Tongue (tissue), 2 donors: ENCODE data around the gene TMC3. TPM values are rescaled to one million over a fixed set of nuclear protein-coding genes. Genes with fewer than 3 reads are reported as not detected.
"Not testable (repeated sequence)": the region's sequence is repeated elsewhere in the genome, so short reads cannot be mapped to it uniquely, and the experiment has no call there.

Experiments
- DNase-seq: peaks from one replicate; pipeline ENCODE4 v3.0.0-alpha.2; 2015
- total RNA-seq: library from RNA; depleted of rRNA; stranded (reverse); fragments of >200 nt; gene quantifications from one replicate; pipeline ENCODE4 v1.2.3, GENCODE V29; 2014

TMC3 gene
- total RNA-seq, 1 donor from 2014 or later: not detected

DNA sequence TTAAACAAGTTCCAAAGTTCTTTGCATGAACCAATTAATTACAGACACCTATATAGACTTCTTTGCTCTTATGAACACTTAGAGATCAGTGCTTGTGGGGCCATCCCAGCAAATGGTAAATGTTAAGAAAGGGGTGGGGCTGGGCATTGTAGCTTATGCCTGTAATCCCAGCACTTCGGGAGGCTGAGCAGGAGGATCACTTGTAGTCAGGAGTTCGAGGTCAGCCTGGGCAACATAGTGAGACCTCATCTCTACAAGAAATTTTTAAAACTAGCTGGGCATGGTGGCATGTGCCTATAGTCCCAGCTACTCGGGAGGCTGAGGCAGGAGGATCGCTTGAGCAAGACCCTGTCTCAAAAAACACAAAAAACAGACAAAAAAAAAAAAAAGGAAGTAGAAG, 30.6 kb downstream of the TMC3 start:
- no peak for DNase-seq

- DNase-seq: no peak
Measured at GRCh38 chr15:81341351-81341750, 32.7 kb downstream of the TMC3 start.

DNA sequence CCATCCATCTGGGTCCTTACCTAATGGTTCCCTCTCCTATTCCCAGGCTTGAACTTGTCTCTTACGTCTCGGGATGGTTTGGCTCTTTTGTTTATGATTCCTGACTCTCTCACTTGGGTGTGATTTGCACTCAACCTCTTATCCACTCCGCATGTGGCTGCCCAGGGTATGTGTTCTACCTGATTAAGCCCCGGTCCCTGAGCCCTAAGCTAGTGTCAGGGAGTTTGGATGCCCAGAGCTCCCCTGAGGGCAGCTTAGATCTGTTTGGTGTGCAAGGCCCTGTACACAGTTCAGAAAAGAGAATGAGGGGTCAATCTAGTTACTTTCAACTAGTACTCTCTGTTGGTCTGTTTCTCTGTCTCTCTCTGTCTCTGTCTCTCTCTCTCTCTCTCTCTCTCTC, 34.2 kb downstream of the TMC3 start:
- no peak for DNase-seq

DNA sequence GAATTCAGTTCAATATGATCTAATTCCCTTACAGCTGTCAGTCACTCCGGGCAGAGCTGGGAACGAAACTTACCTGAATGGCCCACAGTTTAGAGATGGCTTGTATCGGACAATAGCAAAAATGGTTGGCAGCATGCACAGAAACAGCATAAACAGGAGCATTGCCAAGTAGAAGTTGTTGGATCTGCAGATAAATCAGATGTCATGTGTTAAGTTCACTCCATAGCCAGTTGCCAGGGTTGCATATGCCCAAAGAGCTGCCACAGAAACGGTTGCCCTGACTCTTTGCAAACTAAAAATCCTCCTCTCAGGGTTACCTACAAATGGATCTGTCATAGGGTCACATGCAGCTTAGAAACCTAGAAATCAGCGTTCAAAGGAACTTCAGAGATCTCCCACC, 34.7 kb downstream of the TMC3 start:
- no peak for DNase-seq

- peak; percentile 28 for DNase-seq
Measured at GRCh38 chr15:81338170-81339007, 35.6 kb downstream of the TMC3 start.

- DNase-seq: no peak
Measured at GRCh38 chr15:81337713-81338157, 36.3 kb downstream of the TMC3 start.

- DNase-seq: no peak
Measured at GRCh38 chr15:81337241-81337640, 36.8 kb downstream of the TMC3 start.

- DNase-seq: no peak
Measured at GRCh38 chr15:81336568-81336967, 37.4 kb downstream of the TMC3 start.

DNA sequence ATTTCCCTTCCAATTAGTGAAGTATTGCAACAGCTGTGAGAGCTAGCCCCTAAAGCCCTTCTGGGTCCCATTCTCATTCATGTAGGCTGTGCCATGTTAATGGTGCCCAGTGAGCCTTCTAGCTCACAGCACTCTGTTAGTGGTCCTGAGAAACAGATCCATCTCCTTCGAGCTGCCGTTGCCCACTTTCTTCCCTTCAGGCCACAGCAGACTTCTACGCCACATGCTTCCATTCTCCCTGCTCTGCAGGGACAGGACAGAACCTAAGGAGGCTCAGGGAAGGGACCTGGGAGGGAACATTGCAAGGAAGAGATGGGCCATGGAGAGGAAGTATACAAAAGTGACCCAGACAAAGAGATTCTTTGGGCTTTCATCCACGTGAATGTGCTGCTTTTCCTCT, 38.4 kb downstream of the TMC3 start:
- DNase-seq: no peak

DNA sequence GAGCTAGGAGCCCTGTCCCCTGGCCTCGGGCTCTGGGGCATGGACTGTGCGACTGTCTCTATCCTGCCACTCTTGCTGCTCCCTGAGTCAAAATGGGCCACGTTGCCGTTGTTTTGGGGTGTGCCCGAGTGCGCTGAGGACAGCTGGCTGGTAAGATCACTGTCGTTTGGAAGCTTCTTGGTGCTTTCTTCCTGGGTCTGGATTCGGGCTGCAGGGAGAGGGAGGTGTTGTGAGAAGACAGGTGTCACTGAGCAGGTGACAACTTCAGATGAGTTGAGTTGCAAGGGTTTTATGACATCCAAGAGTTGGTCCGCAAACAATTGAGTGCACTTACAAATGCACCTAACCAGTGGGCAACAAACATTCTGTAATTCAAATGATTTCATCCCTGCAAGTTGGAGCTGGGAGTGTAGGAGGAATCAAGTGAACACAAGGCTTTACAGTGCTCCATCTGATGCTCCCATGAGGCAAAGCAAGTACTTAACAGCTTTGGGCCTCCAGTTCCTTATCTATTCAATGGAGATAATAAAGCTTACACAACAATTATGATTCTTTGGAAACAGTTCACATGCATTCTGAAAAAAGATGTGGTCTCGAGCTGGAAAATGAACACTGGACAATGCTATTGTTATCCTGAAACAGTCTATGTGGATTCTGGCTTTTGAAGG, 39.1 kb downstream of the TMC3 start:
- no peak for DNase-seq

DNA sequence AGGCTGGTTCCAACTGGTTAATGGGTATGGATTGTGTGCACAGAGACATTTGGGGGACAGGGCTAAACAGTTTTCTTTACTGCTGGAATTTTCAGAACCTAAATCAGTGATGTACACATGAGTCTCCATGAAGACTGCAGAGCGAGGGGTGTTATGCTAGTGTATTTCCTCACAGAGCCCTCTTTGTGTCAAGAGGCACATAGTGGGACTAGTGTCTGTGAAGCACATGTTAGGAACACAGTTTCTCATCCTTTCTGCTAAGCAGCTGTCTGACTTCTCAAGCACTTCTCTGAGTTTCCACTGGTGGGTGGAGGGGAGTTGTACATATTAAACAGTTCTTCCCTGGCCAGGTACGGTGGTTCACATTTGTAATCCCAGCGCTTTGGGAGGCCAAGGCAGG, 40.6 kb downstream of the TMC3 start:
- no peak for DNase-seq

DNA sequence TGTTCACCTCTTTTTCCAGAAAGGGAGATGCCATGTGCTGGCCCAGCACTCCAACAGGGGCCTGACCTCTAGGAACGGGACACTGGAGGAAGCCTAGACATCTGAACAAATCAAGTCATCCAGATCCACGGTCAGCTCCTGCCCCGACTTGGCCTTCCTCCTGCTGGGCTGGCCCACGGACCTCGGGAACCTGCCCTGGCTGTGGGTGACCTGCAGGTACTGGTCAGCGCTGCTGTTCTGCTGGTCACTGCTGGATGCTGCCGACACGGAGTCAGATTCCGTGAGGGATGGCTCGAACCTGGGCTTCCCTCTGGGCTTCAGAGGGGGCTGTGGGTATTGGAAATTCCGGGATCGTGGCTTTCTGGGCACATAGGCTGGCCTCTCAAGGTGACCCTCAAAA, 41.7 kb downstream of the TMC3 start:
- no peak for DNase-seq

GRCh38 chr15:81331600-81331999, 42.4 kb downstream of the TMC3 start:
- no peak for DNase-seq

- DNase-seq: not testable (repeated sequence)
Measured at GRCh38 chr15:81331141-81331540, 42.9 kb downstream of the TMC3 start.

DNA sequence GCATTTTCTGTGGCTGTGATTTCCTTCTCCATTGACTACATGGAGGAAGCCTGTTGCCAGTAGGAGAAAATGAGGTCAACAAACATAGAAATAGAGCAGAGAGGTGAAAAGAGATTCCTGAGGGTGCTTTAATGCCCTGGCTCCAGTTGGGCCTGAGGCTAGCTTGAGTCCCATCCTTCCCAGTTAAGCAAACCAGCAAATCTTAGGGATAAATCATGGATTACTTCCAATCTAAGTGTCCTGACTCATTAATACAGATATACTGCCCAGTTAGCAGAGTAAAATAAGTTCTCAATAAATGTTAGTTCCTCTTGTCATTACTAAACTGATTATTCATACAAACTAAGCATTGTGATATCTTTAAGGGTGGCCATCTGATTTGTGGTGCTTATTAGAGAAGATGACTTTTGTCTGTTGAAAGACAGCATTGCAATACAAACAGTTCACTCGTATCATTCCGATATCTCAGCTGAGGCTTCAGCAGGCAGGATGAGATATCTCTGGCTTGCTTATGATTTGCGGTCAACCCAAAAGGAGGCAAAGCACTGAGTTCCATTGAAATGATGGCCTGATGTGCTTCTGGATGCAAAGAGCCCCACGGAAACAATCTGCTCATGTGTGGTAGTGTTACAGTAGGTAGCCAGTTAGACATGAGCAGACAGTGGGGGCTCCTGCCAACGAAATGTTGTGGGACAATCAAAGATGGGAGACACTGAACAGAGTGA, 43.5 kb downstream of the TMC3 start:
- DNase-seq: no peak

GRCh38 chr15:81329446-81329845, 44.6 kb downstream of the TMC3 start:
- no peak for DNase-seq

GRCh38 chr15:81327516-81327915, 46.5 kb downstream of the TMC3 start:
- DNase-seq: no peak

- no peak for DNase-seq
Measured at GRCh38 chr15:81326466-81327212, 47.4 kb downstream of the TMC3 start.

- peak; percentile 99 for DNase-seq
Measured at GRCh38 chr15:81323944-81324881, 49.8 kb downstream of the TMC3 start, which contains the start of gene STARD5. Gene STARD5 (minus strand): TSS chr15:81324141. CDS start chr15:81324099, 42 bp downstream.

- DNase-seq: no peak
Measured at GRCh38 chr15:81323559-81323943, 50.5 kb downstream of the TMC3 start.

DNA sequence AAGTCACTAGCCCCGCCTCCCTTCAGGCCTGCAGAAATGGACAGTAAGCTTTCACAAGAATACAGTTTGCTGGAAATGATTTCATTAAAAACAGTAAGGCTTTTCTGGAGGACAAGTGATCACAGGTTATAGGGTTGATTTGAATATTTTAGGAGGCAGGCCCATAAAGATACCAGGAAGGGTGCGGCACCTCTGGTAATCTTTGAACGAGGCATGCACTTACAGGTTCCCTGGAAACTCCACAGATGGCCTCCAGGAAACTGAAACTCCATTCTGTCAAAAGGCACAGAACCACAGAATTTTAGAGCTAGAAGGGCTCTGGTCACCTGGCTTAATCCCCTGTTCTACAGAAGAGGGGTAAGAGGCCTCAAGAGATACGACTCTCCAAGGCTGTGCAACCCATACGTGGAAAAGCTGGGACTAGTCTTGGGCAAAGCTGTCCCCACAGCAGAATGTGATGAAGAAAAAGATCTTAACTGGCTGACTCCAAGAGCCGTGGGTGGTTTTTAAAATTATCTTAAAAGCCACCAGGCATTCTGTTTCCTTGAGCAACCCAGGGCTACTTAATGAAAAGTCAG, 51.2 kb downstream of the TMC3 start:
- no peak for DNase-seq
